ENCODE results near the gene GAGE2A.

DNA sequence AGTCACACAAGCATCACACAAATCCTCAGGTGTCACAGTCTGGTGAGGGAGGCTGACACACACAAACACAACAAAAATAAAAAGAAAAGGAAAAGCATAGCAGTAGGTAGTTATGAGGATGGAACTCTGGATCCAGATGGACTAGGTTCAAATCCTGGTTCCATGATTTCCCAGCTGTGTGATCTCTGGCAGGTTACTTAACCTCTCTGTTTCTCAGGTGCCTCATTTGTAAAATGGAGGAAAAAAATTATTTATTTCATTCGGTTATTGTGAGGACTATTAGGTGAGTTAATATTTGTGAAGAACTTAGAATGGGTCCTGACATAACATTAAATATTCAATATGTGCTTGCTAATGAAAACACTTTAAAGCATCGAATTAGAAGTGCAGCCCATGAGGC, 29.3 kb downstream of the GAGE2A start:
- TF ChIP-seq, protein P1, sequence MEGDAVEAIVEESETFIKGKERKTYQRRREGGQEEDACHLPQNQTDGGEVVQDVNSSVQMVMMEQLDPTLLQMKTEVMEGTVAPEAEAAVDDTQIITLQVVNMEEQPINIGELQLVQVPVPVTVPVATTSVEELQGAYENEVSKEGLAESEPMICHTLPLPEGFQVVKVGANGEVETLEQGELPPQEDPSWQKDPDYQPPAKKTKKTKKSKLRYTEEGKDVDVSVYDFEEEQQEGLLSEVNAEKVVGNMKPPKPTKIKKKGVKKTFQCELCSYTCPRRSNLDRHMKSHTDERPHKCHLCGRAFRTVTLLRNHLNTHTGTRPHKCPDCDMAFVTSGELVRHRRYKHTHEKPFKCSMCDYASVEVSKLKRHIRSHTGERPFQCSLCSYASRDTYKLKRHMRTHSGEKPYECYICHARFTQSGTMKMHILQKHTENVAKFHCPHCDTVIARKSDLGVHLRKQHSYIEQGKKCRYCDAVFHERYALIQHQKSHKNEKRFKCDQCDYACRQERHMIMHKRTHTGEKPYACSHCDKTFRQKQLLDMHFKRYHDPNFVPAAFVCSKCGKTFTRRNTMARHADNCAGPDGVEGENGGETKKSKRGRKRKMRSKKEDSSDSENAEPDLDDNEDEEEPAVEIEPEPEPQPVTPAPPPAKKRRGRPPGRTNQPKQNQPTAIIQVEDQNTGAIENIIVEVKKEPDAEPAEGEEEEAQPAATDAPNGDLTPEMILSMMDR (conservative IDR thresholded peaks at IDR 0.05; ENCODE audit: low read length) = no peak
- no peak for TF ChIP-seq EZH2phosphoT487 (IDR thresholded peaks at IDR 0.05; ENCODE audit: borderline replicate concordance, low read depth, low read length)
